Neural cell (in vitro differentiated cells): ENCODE data around the gene HCFC1.

Source experiments
- CTCF ChIP-seq: fragments of 450-650 bp; IDR thresholded peaks from 2 replicates; pipeline ENCODE4 v1.5.1; 2014; ENCODE audit warnings: antibody characterized with exemption, mild to moderate bottlenecking, moderate library complexity; ENCODE audit not compliant: poor library complexity, severe bottlenecking
- POLR2AphosphoS5 ChIP-seq: IDR thresholded peaks from 2 replicates; pipeline ENCODE4 v1.6.1; 2012

DNA sequence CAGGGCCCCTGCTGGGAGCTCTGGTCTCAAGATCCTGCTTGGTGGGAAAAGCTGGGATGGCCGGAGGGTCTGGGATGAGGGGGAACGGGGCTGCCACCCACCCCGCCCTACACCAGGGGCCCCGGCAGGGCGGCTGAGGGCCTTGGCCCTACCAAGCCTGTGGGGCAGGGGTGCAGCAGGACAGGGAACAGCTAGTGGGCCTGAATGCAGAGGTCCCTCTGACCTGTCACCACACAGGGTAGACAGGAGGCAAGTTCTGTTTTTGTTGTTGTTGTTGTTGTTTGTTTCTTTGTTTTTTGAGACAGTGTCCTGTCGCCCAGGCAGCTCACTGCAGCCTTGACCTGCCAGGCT is 26.8 kb downstream of the HCFC1 start:
- TF ChIP-seq CTCF (no peak), POLR2AphosphoS5 (no peak)
